Measurements from ENCODE around the gene FITM2. TPM values are rescaled to one million over a fixed set of nuclear protein-coding genes. Genes with fewer than 3 reads are reported as not detected.

Gene FITM2
- total and polyA plus RNA-seq, 10 of the 15 experiments (the other 5 are each of a cell fraction or from before 2014, with no cell fraction given), result 0.46 to 1.9 (median 1.6) TPM

DNA sequence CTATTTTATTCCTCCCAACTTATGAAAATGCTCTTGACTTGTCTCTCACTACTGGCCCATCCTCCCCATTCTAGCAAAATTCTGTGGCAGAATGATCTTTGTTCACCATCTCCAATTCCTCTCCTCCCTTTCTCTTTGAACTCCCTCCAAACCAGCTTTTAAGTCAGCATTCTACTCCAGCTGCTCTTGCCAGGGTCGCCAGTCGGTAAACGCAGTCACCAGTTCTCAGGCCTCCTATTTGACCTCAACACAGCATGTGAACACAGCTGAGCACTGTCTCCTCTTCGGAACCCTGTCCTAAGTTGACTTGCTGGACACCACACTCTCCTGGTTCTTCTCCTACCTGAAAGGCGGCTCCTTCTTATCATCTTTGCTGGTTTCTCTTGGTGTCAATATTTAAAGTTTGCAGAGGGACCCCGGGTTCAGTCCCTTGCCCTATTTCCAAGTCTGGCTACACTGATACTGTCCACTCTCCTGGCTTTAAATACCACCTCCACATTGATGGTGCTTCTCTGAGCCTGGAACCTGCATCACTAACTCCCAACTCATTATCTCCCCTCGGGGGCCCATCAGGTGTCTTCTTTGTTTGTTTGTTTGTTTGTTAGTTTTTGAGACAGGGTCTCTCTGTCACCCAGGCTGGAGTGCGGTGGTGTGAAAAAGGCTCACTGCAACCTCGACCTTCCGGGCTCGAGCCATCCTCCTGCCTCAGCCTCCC is 36.5 kb downstream of the FITM2 start (continued):
- TF ChIP-seq, protein P1, sequence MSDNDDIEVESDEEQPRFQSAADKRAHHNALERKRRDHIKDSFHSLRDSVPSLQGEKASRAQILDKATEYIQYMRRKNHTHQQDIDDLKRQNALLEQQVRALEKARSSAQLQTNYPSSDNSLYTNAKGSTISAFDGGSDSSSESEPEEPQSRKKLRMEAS (IDR thresholded peaks at IDR 0.05; ENCODE audit: low read depth, low read length), result no peak
- no peak for TF ChIP-seq BCL11A (IDR thresholded peaks at IDR 0.05; ENCODE audit: low read depth, low read length)
- no peak for TF ChIP-seq WRNIP1 (IDR thresholded peaks at IDR 0.05; ENCODE audit: borderline replicate concordance, low read depth, low read length)
- no peak for TF ChIP-seq RCOR1 (conservative IDR thresholded peaks at IDR 0.05; ENCODE audit: low read depth, low read length)

DNA sequence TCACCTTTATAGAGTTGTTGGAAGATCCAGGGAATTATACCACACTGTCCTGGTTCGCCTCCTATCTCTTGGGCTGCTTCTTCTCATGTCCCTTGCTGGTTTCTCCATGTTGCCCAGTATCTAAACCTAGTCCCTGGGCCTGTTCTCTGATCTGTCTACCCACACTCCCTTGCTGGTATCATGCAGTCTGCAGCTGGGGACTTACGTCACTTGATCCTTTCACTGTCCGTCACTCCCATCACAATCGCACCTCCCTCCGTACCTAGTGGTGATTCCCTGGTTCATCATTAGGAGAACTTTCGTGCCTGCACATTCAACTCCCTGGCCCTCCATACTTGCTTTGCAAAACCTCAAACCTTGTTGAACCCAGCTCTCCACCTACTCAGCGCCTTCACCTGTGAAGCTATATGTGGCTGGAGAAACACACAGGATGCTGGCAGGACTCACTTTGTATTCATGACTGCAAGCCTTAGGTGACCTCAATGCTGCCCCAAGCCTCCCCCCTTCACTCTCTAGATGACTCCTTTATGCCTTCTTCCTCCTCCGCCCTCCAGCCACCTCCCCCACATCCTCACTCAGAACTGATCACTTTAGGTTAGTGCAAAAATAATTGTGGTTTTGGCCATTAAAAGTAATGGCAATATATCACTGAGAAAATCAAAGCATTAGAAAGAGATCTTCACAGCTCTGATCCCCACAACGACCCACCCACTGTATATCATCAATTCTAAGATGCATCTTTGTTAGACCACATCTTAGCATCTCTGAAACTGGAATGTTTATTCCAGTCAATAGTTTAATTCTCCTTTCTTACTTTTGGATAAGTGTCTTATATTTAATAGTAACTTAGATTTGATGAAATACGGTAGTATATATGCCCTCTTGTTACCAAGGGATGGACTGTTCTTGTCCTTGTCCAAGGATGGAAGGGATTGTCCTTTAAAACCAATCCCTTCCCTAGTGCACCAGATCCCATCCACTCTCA is 37.5 kb downstream of the FITM2 start:
- Histone ChIP-seq H3K4me2 (ENCODE audit: control insufficient read depth, insufficient read depth) (peak overlapping the region; percentile 22; the same call in 1 of the 2 replicates), H2AFZ (ENCODE audit: control insufficient read depth, low read depth, low read length) (no peak overlapping the region), H3K4me3 (no peak overlapping the region), H3K36me3 (ENCODE audit: control insufficient read depth in 2 of 2, insufficient read depth in 2 of 2, low read length in 1 of 2) (no peaks in the 10 kb centered on the region), H3K9me3 (replicated peaks; ENCODE audit: control insufficient read depth, insufficient read depth, low read length) (no peaks in the 10 kb centered on the region), H3K27me3 (replicated peaks in 1 of 2; ENCODE audit: control insufficient read depth in 2 of 2, insufficient read depth in 2 of 2, low read length in 1 of 2) (no peaks in the 10 kb centered on the region; a peak in 1 of 4 replicates), H3K79me2 (ENCODE audit: control insufficient read depth, insufficient read depth, low read length) (no peaks in the 10 kb centered on the region), H3K4me1 (ENCODE audit: control insufficient read depth, insufficient read depth, low read length) (peaks cover 10% of the 10 kb centered on the region), H3K27ac (ENCODE audit: control insufficient read depth, insufficient read depth) (no peak overlapping the region), H4K20me1 (ENCODE audit: control insufficient read depth, insufficient read depth) (no peaks in the 10 kb centered on the region; the same call in 1 of the 2 replicates), H3K9ac (ENCODE audit: control insufficient read depth, insufficient read depth, low read length) (no peak overlapping the region; the same call in 1 of the 2 replicates)
- ATAC-seq (peak; percentile 50), FAIRE-seq (peak; percentile 49), DNase-seq (ENCODE audit: low read depth, low spot score) (no peak)
- ChIA-PET CTCF (interaction anchor here (1.5 kb wide), 1 partner anchor 37 kb away, joined by 3 read pairs; the partner anchor contains the start of gene FITM2), POLR2A (interaction anchor here (0.5 kb wide), 1 partner anchor 7 kb away, joined by 4 read pairs; no protein-coding TSS in a partner anchor), SMC1A (ENCODE audit: uncharacterized antibody, unreplicated experiment) (no interaction called here), RAD21 (ENCODE audit: unreplicated experiment) (no interaction called here)
- no TSS peak for BruUV-seq (replicated peaks)
- intact Hi-C loops (cut with micrococcal nuclease; ENCODE audit: unreplicated experiment) (no loop called here), in situ Hi-C loops (cut with MboI) (no loop called here)
- 26% methylated on average over 10 of the region's 10 CpGs for WGBS (ENCODE audit: insufficient coverage, insufficient replicate concordance, low lambda C conversion rate, missing lambda C conversion rate)
- TF ChIP-seq RUNX3 (IDR thresholded peaks at IDR 0.05; ENCODE audit: low read length) (peak; percentile 84), JUNB (IDR thresholded peaks at IDR 0.05) (peak; percentile 54; the same call in 1 of the 2 replicates), IKZF1 (conservative IDR thresholded peaks at IDR 0.05) (0 out of 2 replicates have a peak, but pooled peaks have one; percentile 13), SREBF1 (IDR thresholded peaks at IDR 0.05; ENCODE audit: low read length) (no peak), CHD2 (IDR thresholded peaks at IDR 0.05; ENCODE audit: borderline replicate concordance, low read depth, low read length) (no peak), CBX3 (IDR thresholded peaks at IDR 0.05; ENCODE audit: borderline replicate concordance, low read depth) (no peak), IRF4 (IDR thresholded peaks at IDR 0.05; ENCODE audit: low read depth, low read length) (peak; percentile 61; the same call in 1 of the 2 replicates), MEF2A (IDR thresholded peaks at IDR 0.05; ENCODE audit: insufficient read depth, low read depth, low read length) (0 out of 2 replicates have a peak, but pooled peaks have one; percentile 32), CREB1 (IDR thresholded peaks at IDR 0.05; ENCODE audit: low read depth) (0 out of 2 replicates have a peak, but pooled peaks have one; percentile 12), MYC (IDR thresholded peaks at IDR 0.05; ENCODE audit: insufficient read depth, insufficient read length, insufficient replicate concordance, low read length, severe bottlenecking) (no peak), BCL11A (IDR thresholded peaks at IDR 0.05; ENCODE audit: low read depth, low read length) (0 out of 2 replicates have a peak, but pooled peaks have one; percentile 13)
- TF ChIP-seq, protein P2, sequence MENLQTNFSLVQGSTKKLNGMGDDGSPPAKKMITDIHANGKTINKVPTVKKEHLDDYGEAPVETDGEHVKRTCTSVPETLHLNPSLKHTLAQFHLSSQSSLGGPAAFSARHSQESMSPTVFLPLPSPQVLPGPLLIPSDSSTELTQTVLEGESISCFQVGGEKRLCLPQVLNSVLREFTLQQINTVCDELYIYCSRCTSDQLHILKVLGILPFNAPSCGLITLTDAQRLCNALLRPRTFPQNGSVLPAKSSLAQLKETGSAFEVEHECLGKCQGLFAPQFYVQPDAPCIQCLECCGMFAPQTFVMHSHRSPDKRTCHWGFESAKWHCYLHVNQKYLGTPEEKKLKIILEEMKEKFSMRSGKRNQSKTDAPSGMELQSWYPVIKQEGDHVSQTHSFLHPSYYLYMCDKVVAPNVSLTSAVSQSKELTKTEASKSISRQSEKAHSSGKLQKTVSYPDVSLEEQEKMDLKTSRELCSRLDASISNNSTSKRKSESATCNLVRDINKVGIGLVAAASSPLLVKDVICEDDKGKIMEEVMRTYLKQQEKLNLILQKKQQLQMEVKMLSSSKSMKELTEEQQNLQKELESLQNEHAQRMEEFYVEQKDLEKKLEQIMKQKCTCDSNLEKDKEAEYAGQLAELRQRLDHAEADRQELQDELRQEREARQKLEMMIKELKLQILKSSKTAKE (IDR thresholded peaks at IDR 0.05; ENCODE audit: low read depth, poor library complexity, severe bottlenecking), result no peak

All from GM12878 (cell line).